ENCODE data around the gene HS6ST3.

Gene HS6ST3

GRCh38 chr13:96252903-96253302 lies 163.0 kb downstream of the HS6ST3 start:
- Mint-ChIP-seq H3K9me3 (peaks cover 2% of the 10 kb centered on the region), H3K36me3 (no peaks in the 10 kb centered on the region), H3K27me3 (no peaks in the 10 kb centered on the region), H3K27ac (no peak overlapping the region), H3K4me3 (no peak overlapping the region), H3K4me1 (no peaks in the 10 kb centered on the region)
- ATAC-seq (ENCODE audit: low read depth) (no peak), DNase-seq (ENCODE audit: low spot score in 2 of 2) (no peak)

GRCh38 chr13:96273196-96273595 lies 183.3 kb downstream of the HS6ST3 start:
- Mint-ChIP-seq H3K4me1 (no peaks in the 10 kb centered on the region), H3K27ac (no peak overlapping the region), H3K9me3 (peaks cover 3% of the 10 kb centered on the region), H3K4me3 (no peak overlapping the region), H3K27me3 (no peaks in the 10 kb centered on the region), H3K36me3 (no peaks in the 10 kb centered on the region)
- ATAC-seq (ENCODE audit: low read depth), result no peak
- DNase-seq (ENCODE audit: low spot score in 2 of 2), result no peak

GRCh38 chr13:96274046-96274445 lies 184.1 kb downstream of the HS6ST3 start:
- Mint-ChIP-seq H3K4me3 (no peak overlapping the region), H3K27me3 (no peaks in the 10 kb centered on the region), H3K4me1 (no peaks in the 10 kb centered on the region), H3K9me3 (peaks cover 3% of the 10 kb centered on the region), H3K36me3 (no peaks in the 10 kb centered on the region), H3K27ac (no peak overlapping the region)
- DNase-seq (ENCODE audit: low spot score in 2 of 2) (no peak), ATAC-seq (ENCODE audit: low read depth) (no peak)

GRCh38 chr13:96279904-96280303 lies 190.0 kb downstream of the HS6ST3 start:
- Mint-ChIP-seq H3K27me3 (no peaks in the 10 kb centered on the region), H3K4me1 (no peaks in the 10 kb centered on the region), H3K27ac (no peak overlapping the region), H3K4me3 (no peak overlapping the region), H3K36me3 (no peaks in the 10 kb centered on the region), H3K9me3 (peaks cover 3% of the 10 kb centered on the region)
- ATAC-seq (ENCODE audit: low read depth) (no peak), DNase-seq (ENCODE audit: low spot score in 2 of 2) (no peak)

- Mint-ChIP-seq H3K4me1 (no peaks in the 10 kb centered on the region), H3K27me3 (no peaks in the 10 kb centered on the region), H3K9me3 (peaks cover 3% of the 10 kb centered on the region), H3K4me3 (no peak overlapping the region), H3K27ac (no peak overlapping the region), H3K36me3 (no peaks in the 10 kb centered on the region)
- ATAC-seq (ENCODE audit: low read depth), result no peak
- no peak for DNase-seq (ENCODE audit: low spot score in 2 of 2)
Observed at GRCh38 chr13:96284971-96285370, 195.1 kb downstream of the HS6ST3 start.

GRCh38 chr13:96285729-96286128 lies 195.8 kb downstream of the HS6ST3 start:
- Mint-ChIP-seq H3K4me3 (no peak overlapping the region), H3K27ac (no peak overlapping the region), H3K36me3 (no peaks in the 10 kb centered on the region), H3K4me1 (no peaks in the 10 kb centered on the region), H3K9me3 (peaks cover 3% of the 10 kb centered on the region), H3K27me3 (no peaks in the 10 kb centered on the region)
- ATAC-seq (ENCODE audit: low read depth) (no peak), DNase-seq (ENCODE audit: low spot score in 2 of 2) (no peak)

GRCh38 chr13:96294930-96295881 lies 205.3 kb downstream of the HS6ST3 start:
- no peaks in the 10 kb centered on the region for H3K36me3 Mint-ChIP-seq
- H3K4me1 Mint-ChIP-seq, result no peaks in the 10 kb centered on the region
- ATAC-seq (ENCODE audit: low read depth) (no peak), DNase-seq (ENCODE audit: low spot score in 2 of 2) (no peak)
- H3K4me3 Mint-ChIP-seq, result no peak overlapping the region
- H3K27me3 Mint-ChIP-seq, result no peaks in the 10 kb centered on the region
- peaks cover 3% of the 10 kb centered on the region for H3K9me3 Mint-ChIP-seq
- no peak overlapping the region for H3K27ac Mint-ChIP-seq

- H3K36me3 Mint-ChIP-seq, result no peaks in the 10 kb centered on the region
- peaks cover 2% of the 10 kb centered on the region for H3K9me3 Mint-ChIP-seq
- no peaks in the 10 kb centered on the region for H3K4me1 Mint-ChIP-seq
- no peaks in the 10 kb centered on the region for H3K27me3 Mint-ChIP-seq
- DNase-seq (ENCODE audit: low spot score in 2 of 2) (no peak), ATAC-seq (ENCODE audit: low read depth) (no peak)
- no peak overlapping the region for H3K27ac Mint-ChIP-seq
- H3K4me3 Mint-ChIP-seq, result no peak overlapping the region
Observed at GRCh38 chr13:96297360-96297759, 207.5 kb downstream of the HS6ST3 start.

- no peaks in the 10 kb centered on the region for H3K27me3 Mint-ChIP-seq
- no peak overlapping the region for H3K27ac Mint-ChIP-seq
- DNase-seq (ENCODE audit: low spot score in 2 of 2) (no peak), ATAC-seq (ENCODE audit: low read depth) (no peak)
- H3K9me3 Mint-ChIP-seq, result peaks cover 2% of the 10 kb centered on the region
- no peak overlapping the region for H3K4me3 Mint-ChIP-seq
- no peaks in the 10 kb centered on the region for H3K4me1 Mint-ChIP-seq
- no peaks in the 10 kb centered on the region for H3K36me3 Mint-ChIP-seq
Observed at GRCh38 chr13:96299235-96299634, 209.3 kb downstream of the HS6ST3 start.

- Mint-ChIP-seq H3K36me3 (no peaks in the 10 kb centered on the region), H3K27me3 (no peaks in the 10 kb centered on the region), H3K4me1 (no peaks in the 10 kb centered on the region), H3K4me3 (no peak overlapping the region), H3K9me3 (peaks cover 1% of the 10 kb centered on the region), H3K27ac (no peak overlapping the region)
- DNase-seq (ENCODE audit: low spot score in 2 of 2) (no peak), ATAC-seq (ENCODE audit: low read depth) (no peak)
Observed at GRCh38 chr13:96308568-96308967, 218.7 kb downstream of the HS6ST3 start.

- Mint-ChIP-seq H3K27me3 (no peaks in the 10 kb centered on the region), H3K4me3 (no peak overlapping the region), H3K36me3 (no peaks in the 10 kb centered on the region), H3K27ac (no peak overlapping the region), H3K4me1 (no peaks in the 10 kb centered on the region), H3K9me3 (peaks cover 4% of the 10 kb centered on the region)
- ATAC-seq (ENCODE audit: low read depth) (no peak), DNase-seq (ENCODE audit: low spot score in 2 of 2) (no peak)
Observed at GRCh38 chr13:96314974-96315373, 225.1 kb downstream of the HS6ST3 start.

GRCh38 chr13:96338030-96338429 lies 248.1 kb downstream of the HS6ST3 start:
- ATAC-seq (ENCODE audit: low read depth) (no peak), DNase-seq (ENCODE audit: low spot score in 2 of 2) (no peak)
- Mint-ChIP-seq H3K4me3 (no peak overlapping the region), H3K4me1 (no peaks in the 10 kb centered on the region), H3K9me3 (no peaks in the 10 kb centered on the region), H3K36me3 (no peaks in the 10 kb centered on the region), H3K27me3 (no peaks in the 10 kb centered on the region), H3K27ac (no peak overlapping the region)

GRCh38 chr13:96342286-96342685 lies 252.4 kb downstream of the HS6ST3 start:
- Mint-ChIP-seq H3K9me3 (peaks cover 4% of the 10 kb centered on the region), H3K27me3 (no peaks in the 10 kb centered on the region), H3K4me3 (no peak overlapping the region), H3K4me1 (no peaks in the 10 kb centered on the region), H3K27ac (no peak overlapping the region), H3K36me3 (no peaks in the 10 kb centered on the region)
- ATAC-seq (ENCODE audit: low read depth) (no peak), DNase-seq (ENCODE audit: low spot score in 2 of 2) (no peak)

- no peaks in the 10 kb centered on the region for H3K36me3 Mint-ChIP-seq
- no peak overlapping the region for H3K4me3 Mint-ChIP-seq
- no peaks in the 10 kb centered on the region for H3K4me1 Mint-ChIP-seq
- H3K27me3 Mint-ChIP-seq, result no peaks in the 10 kb centered on the region
- ATAC-seq (ENCODE audit: low read depth) (no peak), DNase-seq (ENCODE audit: low spot score in 2 of 2) (no peak)
- H3K27ac Mint-ChIP-seq, result no peak overlapping the region
- H3K9me3 Mint-ChIP-seq, result peaks cover 4% of the 10 kb centered on the region
Observed at GRCh38 chr13:96342852-96343465, 253.1 kb downstream of the HS6ST3 start.
